ENCODE measurements around the gene DAP3.

DNA sequence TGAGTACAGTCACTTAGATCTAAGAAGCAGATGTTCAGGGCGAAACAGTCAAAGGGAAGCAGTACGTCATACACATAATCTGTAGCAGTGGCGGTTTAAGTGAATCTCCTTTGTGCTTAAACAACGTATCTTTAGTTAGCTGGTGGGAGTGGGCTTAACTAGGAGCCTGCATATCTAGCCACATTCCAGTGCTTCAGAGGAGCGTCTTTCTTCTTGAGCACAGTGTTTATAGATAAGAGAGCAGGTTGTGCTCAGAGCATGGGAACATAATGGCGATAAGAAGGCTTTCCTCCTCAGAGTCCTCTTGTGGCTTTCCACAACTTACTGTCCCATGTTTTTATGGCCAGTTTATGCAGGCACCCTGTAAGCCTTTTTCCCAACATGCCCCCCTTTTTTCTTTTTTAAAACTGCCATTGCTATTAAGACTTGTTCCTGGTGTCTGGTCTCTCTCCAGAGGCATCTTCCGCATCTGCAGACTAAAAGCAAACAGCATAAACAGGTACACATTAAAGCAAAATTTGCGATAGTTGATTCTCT is 3.2 kb downstream of the DAP3 start:
- TF ChIP-seq, protein P1, sequence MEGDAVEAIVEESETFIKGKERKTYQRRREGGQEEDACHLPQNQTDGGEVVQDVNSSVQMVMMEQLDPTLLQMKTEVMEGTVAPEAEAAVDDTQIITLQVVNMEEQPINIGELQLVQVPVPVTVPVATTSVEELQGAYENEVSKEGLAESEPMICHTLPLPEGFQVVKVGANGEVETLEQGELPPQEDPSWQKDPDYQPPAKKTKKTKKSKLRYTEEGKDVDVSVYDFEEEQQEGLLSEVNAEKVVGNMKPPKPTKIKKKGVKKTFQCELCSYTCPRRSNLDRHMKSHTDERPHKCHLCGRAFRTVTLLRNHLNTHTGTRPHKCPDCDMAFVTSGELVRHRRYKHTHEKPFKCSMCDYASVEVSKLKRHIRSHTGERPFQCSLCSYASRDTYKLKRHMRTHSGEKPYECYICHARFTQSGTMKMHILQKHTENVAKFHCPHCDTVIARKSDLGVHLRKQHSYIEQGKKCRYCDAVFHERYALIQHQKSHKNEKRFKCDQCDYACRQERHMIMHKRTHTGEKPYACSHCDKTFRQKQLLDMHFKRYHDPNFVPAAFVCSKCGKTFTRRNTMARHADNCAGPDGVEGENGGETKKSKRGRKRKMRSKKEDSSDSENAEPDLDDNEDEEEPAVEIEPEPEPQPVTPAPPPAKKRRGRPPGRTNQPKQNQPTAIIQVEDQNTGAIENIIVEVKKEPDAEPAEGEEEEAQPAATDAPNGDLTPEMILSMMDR (tag by site-specific recombination; IDR thresholded peaks at IDR 0.05) = no peak
- TF ChIP-seq, protein P2, sequence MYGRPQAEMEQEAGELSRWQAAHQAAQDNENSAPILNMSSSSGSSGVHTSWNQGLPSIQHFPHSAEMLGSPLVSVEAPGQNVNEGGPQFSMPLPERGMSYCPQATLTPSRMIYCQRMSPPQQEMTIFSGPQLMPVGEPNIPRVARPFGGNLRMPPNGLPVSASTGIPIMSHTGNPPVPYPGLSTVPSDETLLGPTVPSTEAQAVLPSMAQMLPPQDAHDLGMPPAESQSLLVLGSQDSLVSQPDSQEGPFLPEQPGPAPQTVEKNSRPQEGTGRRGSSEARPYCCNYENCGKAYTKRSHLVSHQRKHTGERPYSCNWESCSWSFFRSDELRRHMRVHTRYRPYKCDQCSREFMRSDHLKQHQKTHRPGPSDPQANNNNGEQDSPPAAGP (tag by site-specific recombination; IDR thresholded peaks at IDR 0.05) = no peak
- TF ChIP-seq, protein P3, sequence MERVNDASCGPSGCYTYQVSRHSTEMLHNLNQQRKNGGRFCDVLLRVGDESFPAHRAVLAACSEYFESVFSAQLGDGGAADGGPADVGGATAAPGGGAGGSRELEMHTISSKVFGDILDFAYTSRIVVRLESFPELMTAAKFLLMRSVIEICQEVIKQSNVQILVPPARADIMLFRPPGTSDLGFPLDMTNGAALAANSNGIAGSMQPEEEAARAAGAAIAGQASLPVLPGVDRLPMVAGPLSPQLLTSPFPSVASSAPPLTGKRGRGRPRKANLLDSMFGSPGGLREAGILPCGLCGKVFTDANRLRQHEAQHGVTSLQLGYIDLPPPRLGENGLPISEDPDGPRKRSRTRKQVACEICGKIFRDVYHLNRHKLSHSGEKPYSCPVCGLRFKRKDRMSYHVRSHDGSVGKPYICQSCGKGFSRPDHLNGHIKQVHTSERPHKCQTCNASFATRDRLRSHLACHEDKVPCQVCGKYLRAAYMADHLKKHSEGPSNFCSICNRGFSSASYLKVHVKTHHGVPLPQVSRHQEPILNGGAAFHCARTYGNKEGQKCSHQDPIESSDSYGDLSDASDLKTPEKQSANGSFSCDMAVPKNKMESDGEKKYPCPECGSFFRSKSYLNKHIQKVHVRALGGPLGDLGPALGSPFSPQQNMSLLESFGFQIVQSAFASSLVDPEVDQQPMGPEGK (tag by site-specific recombination; IDR thresholded peaks at IDR 0.05) = no peak
- no peak for TF ChIP-seq ZNF311 (tag by site-specific recombination; IDR thresholded peaks at IDR 0.05; ENCODE audit: borderline replicate concordance)
- TF ChIP-seq, protein P4, sequence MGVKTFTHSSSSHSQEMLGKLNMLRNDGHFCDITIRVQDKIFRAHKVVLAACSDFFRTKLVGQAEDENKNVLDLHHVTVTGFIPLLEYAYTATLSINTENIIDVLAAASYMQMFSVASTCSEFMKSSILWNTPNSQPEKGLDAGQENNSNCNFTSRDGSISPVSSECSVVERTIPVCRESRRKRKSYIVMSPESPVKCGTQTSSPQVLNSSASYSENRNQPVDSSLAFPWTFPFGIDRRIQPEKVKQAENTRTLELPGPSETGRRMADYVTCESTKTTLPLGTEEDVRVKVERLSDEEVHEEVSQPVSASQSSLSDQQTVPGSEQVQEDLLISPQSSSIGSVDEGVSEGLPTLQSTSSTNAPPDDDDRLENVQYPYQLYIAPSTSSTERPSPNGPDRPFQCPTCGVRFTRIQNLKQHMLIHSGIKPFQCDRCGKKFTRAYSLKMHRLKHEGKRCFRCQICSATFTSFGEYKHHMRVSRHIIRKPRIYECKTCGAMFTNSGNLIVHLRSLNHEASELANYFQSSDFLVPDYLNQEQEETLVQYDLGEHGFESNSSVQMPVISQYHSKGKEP (tag by site-specific recombination; IDR thresholded peaks at IDR 0.05) = no peak
- TF ChIP-seq TCF7L2 (IDR thresholded peaks at IDR 0.05; ENCODE audit: borderline replicate concordance, low read depth, low read length) = no peak
- TF ChIP-seq ZSCAN16 (tag by site-specific recombination; IDR thresholded peaks at IDR 0.05) = no peak
